Breast epithelium (tissue), 3 donors: ENCODE data around the gene ZNF860.

Experiments used
- POLR2A ChIP-seq: fragments of 450-650 bp; IDR thresholded peaks from one replicate; pipeline ENCODE4 v1.6.1; 2016; ENCODE audit warnings: antibody characterized with exemption, mild to moderate bottlenecking, moderate library complexity
- POLR2AphosphoS5 ChIP-seq, 3 donors: sonication (generic); formaldehyde crosslinking; IDR thresholded peaks; one replicate each; pipeline ENCODE4 v1.6.1; 2017; ENCODE audit warnings: antibody characterized with exemption in 3 of 3
- TF ChIP-seq, protein P1 (sequence below), 3 donors: fragments of 450-650 bp; IDR thresholded peaks; one replicate each; pipeline ENCODE4 v1.5.1; 2016 to 2017; ENCODE audit warnings: antibody characterized with exemption in 3 of 3, mild to moderate bottlenecking in 3 of 3, moderate library complexity in 3 of 3

DNA sequence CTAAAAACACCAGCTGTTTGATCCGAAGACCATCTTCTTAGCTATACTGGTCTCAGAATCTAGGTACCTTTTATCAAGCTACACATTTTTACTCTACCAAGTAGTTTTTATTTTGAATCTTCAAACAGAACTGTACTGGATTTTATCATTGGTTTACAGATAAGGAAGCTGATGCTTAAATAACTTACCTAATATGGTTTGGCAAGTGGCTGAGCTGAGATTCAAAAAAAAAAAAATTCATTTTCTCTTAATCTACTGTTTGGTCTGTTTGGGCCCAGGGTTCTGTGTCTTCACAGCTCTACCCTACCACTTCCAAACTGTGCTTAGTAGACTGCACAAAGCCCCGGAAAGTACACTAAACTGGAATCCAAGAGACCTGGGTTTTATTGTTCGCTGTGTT lies 35.7 kb downstream of the ZNF860 start:
- TF ChIP-seq, protein P1, sequence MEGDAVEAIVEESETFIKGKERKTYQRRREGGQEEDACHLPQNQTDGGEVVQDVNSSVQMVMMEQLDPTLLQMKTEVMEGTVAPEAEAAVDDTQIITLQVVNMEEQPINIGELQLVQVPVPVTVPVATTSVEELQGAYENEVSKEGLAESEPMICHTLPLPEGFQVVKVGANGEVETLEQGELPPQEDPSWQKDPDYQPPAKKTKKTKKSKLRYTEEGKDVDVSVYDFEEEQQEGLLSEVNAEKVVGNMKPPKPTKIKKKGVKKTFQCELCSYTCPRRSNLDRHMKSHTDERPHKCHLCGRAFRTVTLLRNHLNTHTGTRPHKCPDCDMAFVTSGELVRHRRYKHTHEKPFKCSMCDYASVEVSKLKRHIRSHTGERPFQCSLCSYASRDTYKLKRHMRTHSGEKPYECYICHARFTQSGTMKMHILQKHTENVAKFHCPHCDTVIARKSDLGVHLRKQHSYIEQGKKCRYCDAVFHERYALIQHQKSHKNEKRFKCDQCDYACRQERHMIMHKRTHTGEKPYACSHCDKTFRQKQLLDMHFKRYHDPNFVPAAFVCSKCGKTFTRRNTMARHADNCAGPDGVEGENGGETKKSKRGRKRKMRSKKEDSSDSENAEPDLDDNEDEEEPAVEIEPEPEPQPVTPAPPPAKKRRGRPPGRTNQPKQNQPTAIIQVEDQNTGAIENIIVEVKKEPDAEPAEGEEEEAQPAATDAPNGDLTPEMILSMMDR (IDR thresholded peaks at IDR 0.05), result no peak
- TF ChIP-seq POLR2A, result no peak
- TF ChIP-seq POLR2AphosphoS5 (IDR thresholded peaks at IDR 0.05), result no peak
